Medulla oblongata (tissue), 1 donor: ENCODE measurements around the gene LILRB1.
"Not testable (repeated sequence)": the region's sequence is repeated elsewhere in the genome, so short reads cannot be mapped to it uniquely, and the experiment has no call there.

Source experiments
- DNase-seq: peaks from one replicate; pipeline ENCODE4 v3.0.0-alpha.2; 2015; ENCODE audit errors: extremely low spot score

The LILRB1 gene

GRCh38 chr19:54630262-54630661 is at the start of gene LILRB1:
Gene LILRB1 (plus strand): TSS chr19:54630484. CDS start chr19:54631074, 590 bp downstream.
- DNase-seq, result peak; percentile 41

GRCh38 chr19:54586397-54586796 is 43.9 kb upstream of the LILRB1 start:
- DNase-seq, result no peak

- no peak for DNase-seq
Measured at GRCh38 chr19:54587026-54587425, 43.3 kb upstream of the LILRB1 start.

- DNase-seq, result peak; percentile 53
Measured at GRCh38 chr19:54593445-54593844, 36.8 kb upstream of the LILRB1 start, which contains the start of gene LILRA1. Gene LILRA1 (plus strand): TSS chr19:54593632. CDS start chr19:54594245, 613 bp downstream.

DNA sequence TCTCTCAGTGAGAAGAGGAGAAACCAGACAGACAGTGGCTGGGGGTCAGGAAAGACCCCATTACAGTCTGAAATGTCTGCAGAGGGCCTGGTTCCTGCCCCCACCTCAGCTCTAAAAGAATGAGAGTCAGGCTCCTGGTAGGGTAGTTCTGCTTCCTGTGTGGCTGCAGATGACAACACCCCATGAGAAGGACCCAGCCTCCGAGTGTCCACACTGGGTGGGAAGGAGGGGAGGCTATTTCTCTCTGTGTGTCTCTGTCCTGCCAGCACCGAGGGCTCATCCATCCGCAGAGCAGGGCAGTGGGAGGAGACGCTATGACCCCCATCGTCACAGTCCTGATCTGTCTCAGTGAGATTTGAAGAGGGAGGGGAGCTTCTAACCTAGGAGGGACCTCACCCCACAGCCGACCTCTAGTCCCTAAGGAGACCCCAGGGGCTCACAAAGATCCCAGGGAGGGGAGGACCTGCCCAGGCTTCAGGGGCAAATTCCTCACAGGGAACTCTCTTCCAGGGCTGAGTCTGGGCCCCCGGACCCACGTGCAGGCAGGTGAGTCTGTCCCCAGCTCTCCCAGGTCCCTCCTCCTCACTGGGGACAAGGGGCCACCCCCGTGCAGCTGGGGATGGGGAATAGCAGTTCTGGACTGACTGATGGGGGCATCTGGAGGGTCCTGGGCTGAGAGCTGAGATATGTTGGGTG is 36.2 kb upstream of the LILRB1 start:
- peak; percentile 37 for DNase-seq

GRCh38 chr19:54594737-54595136 is 35.5 kb upstream of the LILRB1 start:
- DNase-seq, result no peak

DNA sequence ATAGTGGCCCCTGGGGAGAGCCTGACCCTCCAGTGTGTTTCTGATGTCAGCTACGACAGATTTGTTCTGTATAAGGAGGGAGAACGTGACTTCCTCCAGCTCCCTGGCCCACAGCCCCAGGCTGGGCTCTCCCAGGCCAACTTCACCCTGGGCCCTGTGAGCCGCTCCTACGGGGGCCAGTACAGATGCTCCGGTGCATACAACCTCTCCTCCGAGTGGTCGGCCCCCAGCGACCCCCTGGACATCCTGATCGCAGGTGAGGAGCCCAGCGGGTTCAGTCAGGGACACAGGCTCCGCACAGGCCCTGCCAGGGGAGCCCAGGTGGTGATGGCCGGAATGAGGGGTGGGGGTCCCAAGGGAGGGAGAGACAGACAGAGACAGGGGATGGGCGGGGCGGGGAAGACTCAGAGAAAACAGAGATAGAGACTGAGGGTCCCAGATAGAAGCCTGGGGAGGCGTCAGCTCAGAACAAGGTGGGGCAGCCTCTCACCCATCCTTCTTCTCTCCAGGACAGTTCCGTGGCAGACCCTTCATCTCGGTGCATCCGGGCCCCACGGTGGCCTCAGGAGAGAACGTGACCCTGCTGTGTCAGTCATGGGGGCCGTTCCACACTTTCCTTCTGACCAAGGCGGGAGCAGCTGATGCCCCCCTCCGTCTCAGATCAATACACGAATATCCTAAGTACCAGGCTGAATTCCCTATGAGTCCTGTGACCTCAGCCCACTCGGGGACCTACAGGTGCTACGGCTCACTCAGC is 34.4 kb upstream of the LILRB1 start:
- not testable (repeated sequence) for DNase-seq

- no peak for DNase-seq
Measured at GRCh38 chr19:54600212-54600611, 30.1 kb upstream of the LILRB1 start.

GRCh38 chr19:54606230-54606629 is 24.1 kb upstream of the LILRB1 start:
- DNase-seq, result peak; percentile 30

- peak; percentile 11 for DNase-seq
Measured at GRCh38 chr19:54606891-54607784, 23.1 kb upstream of the LILRB1 start.

- no peak for DNase-seq
Measured at GRCh38 chr19:54607785-54608150, 22.5 kb upstream of the LILRB1 start.

GRCh38 chr19:54608205-54608604 is 22.1 kb upstream of the LILRB1 start:
- no peak for DNase-seq

DNA sequence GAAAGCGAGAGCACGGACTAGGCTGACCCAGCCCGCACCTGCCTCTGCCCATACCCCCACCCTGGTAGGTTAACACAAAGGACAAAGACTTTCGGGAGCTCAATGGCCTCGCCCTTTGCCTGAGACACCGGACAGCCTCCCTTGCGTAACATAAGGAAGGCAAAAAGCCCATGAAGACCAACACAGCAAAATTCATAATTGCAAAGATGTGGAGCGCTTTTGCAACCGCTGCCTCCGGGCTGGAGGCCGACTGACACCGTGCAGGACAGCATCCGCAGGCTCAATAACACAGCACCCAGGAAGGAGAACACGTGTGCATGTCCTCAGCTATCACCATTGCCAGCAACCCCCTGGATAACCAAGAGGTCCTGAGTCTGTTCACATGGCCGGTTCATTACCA is 21.5 kb upstream of the LILRB1 start:
- no peak for DNase-seq

DNA sequence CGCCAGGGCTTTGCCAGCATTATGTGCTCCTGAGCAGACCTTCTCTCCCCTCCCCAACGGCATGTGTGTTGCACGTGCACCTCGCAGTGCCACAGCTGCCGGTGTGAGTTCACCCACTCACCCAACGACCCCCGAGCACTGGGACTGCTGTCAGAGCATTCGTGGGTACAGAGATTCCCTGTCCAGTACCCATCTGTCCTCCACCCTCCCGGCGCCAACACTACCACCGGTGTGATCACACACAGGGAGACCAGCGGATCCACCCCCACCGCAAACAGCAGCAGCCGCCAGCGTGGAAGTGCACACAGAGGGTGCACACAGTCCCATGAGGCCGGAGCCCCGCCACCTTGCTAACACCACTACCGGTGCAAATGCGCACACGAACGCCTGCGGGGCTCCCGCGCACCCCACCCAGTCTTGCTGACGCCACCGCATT is 20.9 kb upstream of the LILRB1 start:
- no peak for DNase-seq

DNA sequence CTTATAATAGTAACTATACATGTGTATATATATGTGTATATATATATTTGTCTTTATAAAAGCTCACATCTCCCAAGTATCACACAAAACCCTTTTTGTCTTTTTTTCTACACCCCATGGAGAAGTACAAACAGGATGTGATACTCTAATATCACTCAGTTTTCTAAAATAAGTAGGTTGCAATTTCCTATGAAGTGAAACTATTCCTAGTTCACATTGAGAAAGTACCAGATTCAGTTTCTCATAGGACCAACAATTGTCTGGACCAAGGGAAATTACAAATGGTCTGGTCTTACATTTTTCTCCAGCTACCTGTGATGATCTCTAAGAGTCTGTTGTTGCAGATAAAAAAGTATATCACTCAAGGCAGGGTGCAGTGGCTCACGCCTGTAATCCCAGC is 17.9 kb upstream of the LILRB1 start:
- peak; percentile 55 for DNase-seq

GRCh38 chr19:54614726-54615125 is 15.6 kb upstream of the LILRB1 start:
- DNase-seq, result no peak

DNA sequence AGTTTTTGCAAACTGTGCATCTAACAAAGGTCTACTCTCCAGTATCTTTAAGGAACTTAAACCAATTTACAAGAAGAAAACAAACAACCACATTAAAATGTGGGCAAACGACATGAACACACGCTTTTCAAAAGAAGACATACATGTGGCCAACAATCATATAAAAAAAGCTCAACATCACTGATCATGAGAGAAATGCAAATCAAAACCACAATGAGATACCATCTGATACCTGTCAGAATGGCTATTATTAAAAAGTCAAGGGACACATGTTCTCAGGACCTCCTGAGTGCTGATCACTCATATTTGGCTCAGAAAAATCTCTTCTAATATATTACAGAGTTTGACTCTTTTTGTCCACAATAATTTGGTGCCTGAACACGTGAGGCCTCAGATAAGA is 14.2 kb upstream of the LILRB1 start:
- DNase-seq, result no peak

DNA sequence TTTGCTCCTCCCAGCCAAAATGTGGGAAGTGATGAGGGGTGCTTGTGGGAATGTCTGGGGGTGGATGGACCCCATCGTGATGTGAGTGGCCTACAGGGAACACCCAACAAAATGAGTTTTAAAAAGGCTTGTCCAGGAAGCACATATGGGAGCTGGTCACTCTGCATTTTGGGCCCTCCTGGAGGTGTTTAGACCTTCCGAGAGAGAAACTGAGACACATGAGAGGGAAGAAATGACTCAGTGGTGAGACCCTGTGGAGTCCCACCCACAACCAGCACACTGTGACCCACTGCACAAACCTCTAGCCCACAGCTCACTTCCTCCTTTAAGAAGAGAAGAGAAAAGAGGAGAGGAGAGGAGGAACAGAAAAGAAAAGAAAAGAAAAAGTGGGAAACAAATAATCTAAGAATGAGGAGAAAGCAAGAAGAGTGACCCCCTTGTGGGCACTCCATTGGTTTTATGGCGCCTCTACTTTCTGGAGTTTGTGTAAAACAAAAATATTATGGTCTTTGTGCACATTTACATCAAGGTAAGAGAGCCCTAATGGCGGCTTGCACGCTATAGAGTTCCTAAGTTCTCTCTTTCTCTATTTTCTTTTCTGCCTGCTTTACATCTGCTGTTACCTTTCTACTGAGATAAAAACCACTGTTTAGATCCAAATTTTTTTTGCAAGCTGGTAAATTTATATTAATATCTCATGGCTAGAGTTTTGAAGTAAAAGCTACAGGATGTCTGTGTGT is 13.3 kb upstream of the LILRB1 start:
- peak; percentile 39 for DNase-seq

DNA sequence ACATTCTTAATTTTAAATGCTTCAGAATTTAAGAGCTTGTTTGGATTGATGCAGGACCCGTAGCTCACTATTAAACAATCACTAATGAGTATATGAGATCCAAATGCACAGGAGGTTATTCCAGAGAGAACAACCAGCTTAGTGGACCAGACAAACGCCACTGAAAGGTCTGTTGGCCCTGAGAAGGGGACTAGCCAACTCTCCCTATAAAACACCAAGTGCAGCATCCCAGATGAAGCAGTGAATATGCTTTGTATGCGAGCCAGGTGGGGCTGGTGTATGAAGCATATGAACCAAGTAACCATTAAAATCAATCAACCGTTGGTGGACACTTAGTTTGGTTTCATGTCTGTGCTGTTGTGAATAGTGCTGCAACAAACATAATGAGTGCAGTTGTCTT is 9.8 kb upstream of the LILRB1 start:
- DNase-seq, result no peak

GRCh38 chr19:54622431-54622830 is 7.9 kb upstream of the LILRB1 start:
- peak; percentile 7 for DNase-seq

GRCh38 chr19:54624234-54624633 is 6.0 kb upstream of the LILRB1 start:
- not testable (repeated sequence) for DNase-seq
